Right lobe of liver (tissue), 4 donors: ENCODE measurements around the gene GRID1.

Source experiments
- CTCF ChIP-seq, 4 donors: fragments of 200-600 bp in 3 of 4; fragments of 450-650 bp in 1 of 4; IDR thresholded peaks; one replicate each; pipeline versions ENCODE4 v1.5.1 to v1.8.0; 2016 to 2022; ENCODE audit warnings: antibody characterized with exemption in 4 of 4, mild to moderate bottlenecking in 2 of 4
- POLR2A ChIP-seq: fragments of 450-650 bp; IDR thresholded peaks from one replicate; pipeline ENCODE4 v1.6.1; 2017; ENCODE audit warnings: antibody characterized with exemption, mild to moderate bottlenecking
- donor health status: DM: no; HTN: no; CAD: no.
- donor health status: DM: no; HTN: no; CAD: no.
- donor health status: DM: no; HTN: yes; CAD: no.

DNA sequence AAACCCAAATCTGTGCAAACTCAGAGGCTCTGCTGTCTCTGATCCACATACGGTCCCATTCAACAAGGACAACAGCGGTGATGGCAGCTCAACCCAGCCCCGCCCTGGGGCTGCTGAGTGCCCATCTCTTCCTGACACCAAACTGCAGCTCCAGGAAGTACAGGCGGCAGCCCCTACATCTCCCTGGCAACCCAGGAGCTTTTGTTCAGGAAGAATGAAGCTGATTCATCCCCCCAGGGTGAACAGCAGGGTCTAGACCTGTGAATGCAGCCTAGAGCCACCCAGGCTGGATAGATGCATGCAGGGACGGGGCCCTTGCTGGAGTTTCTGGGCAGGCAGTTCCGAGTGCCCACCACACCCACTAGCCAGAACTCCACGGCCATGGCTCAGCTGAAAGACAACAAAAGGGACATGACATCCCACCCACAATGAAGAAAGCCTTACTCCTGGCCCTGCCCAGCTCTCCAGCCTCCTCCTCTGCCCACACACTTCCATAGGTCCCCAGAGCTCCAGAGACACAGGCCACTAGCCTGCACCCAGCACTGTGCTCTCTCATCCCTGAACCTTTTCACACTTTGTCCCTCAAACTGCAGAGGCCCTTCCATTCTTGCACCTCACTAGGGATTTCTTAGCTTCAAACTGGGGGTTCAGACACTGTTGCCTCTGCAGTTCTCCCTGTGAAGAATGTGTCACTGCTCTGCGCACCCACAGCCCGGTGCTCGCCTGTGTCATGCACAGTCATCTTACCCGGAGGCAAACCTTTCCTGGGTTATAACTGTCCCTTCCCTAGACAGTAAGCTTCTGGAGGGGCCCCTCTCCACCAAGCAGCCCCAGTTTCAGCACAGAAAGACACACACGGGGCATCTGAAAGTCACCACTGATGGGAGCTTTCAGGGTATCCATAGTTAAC, 99.1 kb downstream of the GRID1 start:
- no peak for TF ChIP-seq CTCF (IDR thresholded peaks at IDR 0.05)
- TF ChIP-seq POLR2A: no peak
